HCT116 (cell line): ENCODE results near the gene FAM120A. TPM values are rescaled to one million over a fixed set of nuclear protein-coding genes. Genes with fewer than 3 reads are reported as not detected.

Experiments used
- ATAC-seq: fragments of 200-7000 bp; cut with Tn5 transposase; 2 replicates; pipeline ENCODE4 v1.9.1; 2020; ENCODE audit warnings: mild to moderate bottlenecking, moderate library complexity
- BruUV-seq: library from RNA; stranded (reverse); fragments of 400-500 nt; replicated peaks from 2 replicates; lab custom pipeline; 2021; lab: Mats Ljungman, UMichigan
- CTCF ChIA-PET: fragments of 300-600 bp; sonication (Branson Sonifier 250); formaldehyde crosslinking; loops from one replicate; lab custom pipeline; 2021; ENCODE audit warnings: antibody characterized with exemption; lab: Charles Lee
- POLR2A ChIA-PET: fragments of 300-600, 350-600 bp; sonication (Branson Sonifier 250); formaldehyde crosslinking; loops from one replicate; lab custom pipeline; 2021; ENCODE audit warnings: antibody characterized with exemption; lab: Charles Lee
- RAD21 ChIA-PET, 2 experiments: fragments of 300-600 bp; sonication (Branson Sonifier 250); formaldehyde crosslinking; loops; one replicate each; lab custom pipeline; 2023; ENCODE audit warnings: low total read pairs in 2 of 2; ENCODE audit not compliant: uncharacterized antibody in 2 of 2, unreplicated experiment in 2 of 2, low non-redundant PET in 1 of 2; lab: Charles Lee
- DNase-seq: peaks from one replicate; pipeline ENCODE4 v3.0.0-alpha.2; 2010; ENCODE audit warnings: low read depth, low spot score
- H2AFZ ChIP-seq: fragments of 200-600 bp; shearing (Covaris generic), sonication (generic); 2 replicates; pipeline ENCODE4 v1.6.1; 2017; ENCODE audit warnings: low read depth, mixed run types, mixed read lengths, antibody characterized with exemption, low read length; ENCODE audit not compliant: poor library complexity, severe bottlenecking
- H3K27ac ChIP-seq: 2 replicates; pipeline ENCODE4 v1.5.1; 2012; ENCODE audit warnings: low read depth, low read length
- H3K27me3 ChIP-seq: fragments of 200-600 bp; sonication (generic); 2 replicates; pipeline ENCODE4 v1.6.1; 2016; ENCODE audit warnings: mixed run types, low read length, mixed read lengths; ENCODE audit not compliant: insufficient read depth
- H3K36me3 ChIP-seq, 2 experiments: fragments of 200-500 bp in 1 of 2; fragments of 200-600 bp in 1 of 2; sonication (Bioruptor generic) in 1 of 2; sonication (generic) in 1 of 2; 2 replicates each; pipeline versions ENCODE4 v1.5.1 to v1.6.1; 2014 to 2016; ENCODE audit warnings: low read length in 2 of 2, inconsistent platforms in 1 of 2, mixed read lengths in 1 of 2, mixed run types in 1 of 2; ENCODE audit not compliant: insufficient read depth in 2 of 2, control insufficient read depth in 1 of 2
- H3K4me1 ChIP-seq, 2 experiments: fragments of 200-600 bp in 1 of 2; sonication (generic) in 1 of 2; 2 replicates each; pipeline versions ENCODE4 v1.5.1 to v1.6.1; 2012 to 2017; ENCODE audit warnings: low read length in 2 of 2, inconsistent platforms in 1 of 2, mild to moderate bottlenecking in 1 of 2, mixed read lengths in 1 of 2, mixed run types in 1 of 2, moderate library complexity in 1 of 2; ENCODE audit not compliant: insufficient read depth in 2 of 2, control insufficient read depth in 1 of 2
- H3K4me2 ChIP-seq: fragments of 200-600 bp; sonication (generic); 2 replicates; pipeline ENCODE4 v1.6.1; 2017; ENCODE audit warnings: mixed run types, low read length, mixed read lengths
- H3K4me3 ChIP-seq, 2 experiments: fragments of 200-600 bp in 1 of 2; sonication (generic) in 1 of 2; replicated peaks in 1 of 2; 2 replicates each; pipeline ENCODE4 v1.5.1; 2011 to 2016; ENCODE audit warnings: low read length in 2 of 2, control low read depth in 1 of 2, low read depth in 1 of 2, mild to moderate bottlenecking in 1 of 2, mixed read lengths in 1 of 2, mixed run types in 1 of 2
- H3K79me2 ChIP-seq: fragments of 200-600 bp; sonication (generic); 2 replicates; pipeline ENCODE4 v1.6.1; 2017; ENCODE audit warnings: mild to moderate bottlenecking, mixed run types, low read length, moderate library complexity, mixed read lengths; ENCODE audit not compliant: insufficient read depth
- H3K9ac ChIP-seq: fragments of 200-600 bp; sonication (generic); 2 replicates; pipeline ENCODE4 v1.6.1; 2016; ENCODE audit warnings: low read length, mixed read lengths
- H3K9me2 ChIP-seq: fragments of 200-600 bp; sonication (generic), shearing (Covaris generic); 2 replicates; pipeline ENCODE4 v1.6.1; 2017; ENCODE audit warnings: mixed run types, mild to moderate bottlenecking, moderate library complexity; ENCODE audit not compliant: insufficient read depth
- H3K9me3 ChIP-seq, 2 experiments: fragments of 200-500 bp in 1 of 2; fragments of 200-600 bp in 1 of 2; sonication (Bioruptor generic) in 1 of 2; sonication (generic) in 1 of 2; 2 replicates each; pipeline ENCODE4 v1.6.1; 2014 to 2017; ENCODE audit warnings: low read length in 2 of 2, mixed read lengths in 2 of 2, inconsistent platforms in 1 of 2, low read depth in 1 of 2, mild to moderate bottlenecking in 1 of 2, mixed run types in 1 of 2, moderate library complexity in 1 of 2; ENCODE audit not compliant: control insufficient read depth in 1 of 2, insufficient read depth in 1 of 2
- H4K20me1 ChIP-seq: fragments of 200-600 bp; sonication (generic), shearing (Covaris generic); 2 replicates; pipeline ENCODE4 v1.6.1; 2017; ENCODE audit warnings: mixed run types, mild to moderate bottlenecking, moderate library complexity; ENCODE audit not compliant: insufficient read depth
- ATF3 ChIP-seq: IDR thresholded peaks from 2 replicates; pipeline ENCODE4 v1.6.1; 2012
- CBX3 ChIP-seq: IDR thresholded peaks from 2 replicates; pipeline ENCODE4 v1.6.1; 2012; ENCODE audit warnings: low read depth
- ELF1 ChIP-seq: IDR thresholded peaks from 2 replicates; pipeline ENCODE4 v1.6.1; 2012; ENCODE audit warnings: low read depth, borderline replicate concordance
- EZH2phosphoT487 ChIP-seq: fragments of 200-600 bp; IDR thresholded peaks from 2 replicates; pipeline ENCODE4 v1.6.1; 2018; ENCODE audit warnings: antibody characterized with exemption, borderline replicate concordance
- POLR2AphosphoS5 ChIP-seq: IDR thresholded peaks from 2 replicates; pipeline ENCODE4 v1.6.1; 2011; ENCODE audit warnings: mild to moderate bottlenecking, low read depth, low read length, moderate library complexity
- REST ChIP-seq: IDR thresholded peaks from 2 replicates; pipeline ENCODE4 v1.6.1; 2012; ENCODE audit warnings: low read depth
- ZFX ChIP-seq: fragments of 450-650 bp; IDR thresholded peaks from 2 replicates; pipeline ENCODE4 v1.6.1; 2017
- ZNF274 ChIP-seq: fragments of 200-500 bp; sonication (Bioruptor generic); IDR thresholded peaks from 2 replicates; pipeline ENCODE4 v1.6.1; 2014; ENCODE audit warnings: mild to moderate bottlenecking, low read depth, low read length, inconsistent platforms
- intact Hi-C: fragments of 100-400 bp; cut with micrococcal nuclease; formaldehyde crosslinking; loops from 2 replicates; pipeline ENCODE4 v1.10.0; 2022
- total RNA-seq: library from RNA; stranded (reverse); gene quantifications from one replicate; pipeline ENCODE4 v1.2.1, GENCODE V29; 2021; ENCODE audit not compliant: unreplicated experiment
- TF ChIP-seq, protein P1 (sequence below), 3 experiments: fragments of 200-600 bp in 1 of 3; sonication (generic) in 1 of 3; IDR thresholded peaks in 2 of 3; conservative IDR thresholded peaks in 1 of 3; 2 replicates each; pipeline ENCODE4 v1.5.1; 2012 to 2017; ENCODE audit warnings: low read depth in 2 of 3, low read length in 2 of 3, antibody characterized with exemption in 1 of 3, borderline replicate concordance in 1 of 3, control low read depth in 1 of 3, mild to moderate bottlenecking in 1 of 3, mixed read lengths in 1 of 3, mixed run types in 1 of 3, moderate library complexity in 1 of 3; ENCODE audit not compliant: insufficient read depth in 1 of 3

FAM120A gene
- total RNA-seq, 1 experiment from 2014 or later = 122 TPM

DNA sequence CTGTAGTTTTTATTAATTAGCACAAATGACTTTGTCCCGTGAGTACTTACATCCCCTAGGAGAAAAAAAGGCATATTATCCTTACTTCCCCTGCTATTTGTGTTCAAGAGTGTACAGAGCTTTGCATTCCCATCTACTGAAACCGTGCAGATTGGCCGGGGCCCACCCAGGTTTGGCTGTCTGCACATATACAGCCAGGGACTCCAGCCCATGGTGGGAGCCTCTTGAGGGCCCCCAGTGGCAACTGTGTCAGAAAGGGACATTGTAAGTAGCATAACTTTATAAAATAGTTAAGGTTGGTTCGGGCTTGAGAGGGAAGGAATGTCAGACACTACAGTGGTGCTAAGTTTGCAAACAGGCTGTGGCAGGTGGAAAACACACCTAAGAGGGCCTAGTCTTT, 149.6 kb downstream of the FAM120A start:
- no peak overlapping the region for H3K4me3 ChIP-seq
- ChIA-PET POLR2A (no interaction called here), RAD21 (no interaction called here), CTCF (no interaction called here)
- no peaks in the 10 kb centered on the region for H3K9me3 ChIP-seq
- no TSS peak for BruUV-seq
- no peaks in the 10 kb centered on the region for H3K36me3 ChIP-seq
- H3K4me1 ChIP-seq = peaks cover 6 to 10% of the 10 kb centered on the region in 2 experiments; a peak in 1 of 4 replicates
- no peaks in the 10 kb centered on the region for H3K9me2 ChIP-seq
- H4K20me1 ChIP-seq = no peaks in the 10 kb centered on the region
- intact Hi-C loops = no loop called here
- peaks cover 3% of the 10 kb centered on the region; the same call in 1 of the 2 replicates for H3K79me2 ChIP-seq
- H3K27ac ChIP-seq = no peak overlapping the region
- ATAC-seq (no peak), DNase-seq (no peak)
- no peaks in the 10 kb centered on the region for H3K27me3 ChIP-seq
- TF ChIP-seq ELF1 (no peak), ZNF274 (no peak), CBX3 (no peak), EZH2phosphoT487 (no peak)
- TF ChIP-seq, protein P1, sequence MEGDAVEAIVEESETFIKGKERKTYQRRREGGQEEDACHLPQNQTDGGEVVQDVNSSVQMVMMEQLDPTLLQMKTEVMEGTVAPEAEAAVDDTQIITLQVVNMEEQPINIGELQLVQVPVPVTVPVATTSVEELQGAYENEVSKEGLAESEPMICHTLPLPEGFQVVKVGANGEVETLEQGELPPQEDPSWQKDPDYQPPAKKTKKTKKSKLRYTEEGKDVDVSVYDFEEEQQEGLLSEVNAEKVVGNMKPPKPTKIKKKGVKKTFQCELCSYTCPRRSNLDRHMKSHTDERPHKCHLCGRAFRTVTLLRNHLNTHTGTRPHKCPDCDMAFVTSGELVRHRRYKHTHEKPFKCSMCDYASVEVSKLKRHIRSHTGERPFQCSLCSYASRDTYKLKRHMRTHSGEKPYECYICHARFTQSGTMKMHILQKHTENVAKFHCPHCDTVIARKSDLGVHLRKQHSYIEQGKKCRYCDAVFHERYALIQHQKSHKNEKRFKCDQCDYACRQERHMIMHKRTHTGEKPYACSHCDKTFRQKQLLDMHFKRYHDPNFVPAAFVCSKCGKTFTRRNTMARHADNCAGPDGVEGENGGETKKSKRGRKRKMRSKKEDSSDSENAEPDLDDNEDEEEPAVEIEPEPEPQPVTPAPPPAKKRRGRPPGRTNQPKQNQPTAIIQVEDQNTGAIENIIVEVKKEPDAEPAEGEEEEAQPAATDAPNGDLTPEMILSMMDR (IDR thresholded peaks at IDR 0.05 in 2 of 3, conservative IDR thresholded peaks at IDR 0.05 in 1 of 3; ENCODE audit: borderline replicate concordance in 1 of 3, insufficient read depth in 1 of 3, low read depth in 2 of 3, low read length in 2 of 3) = no peak
- no peak overlapping the region for H2AFZ ChIP-seq
- H3K9ac ChIP-seq = no peak overlapping the region
- H3K4me2 ChIP-seq = no peak overlapping the region

- intact Hi-C loops = no loop called here
- ATAC-seq (no peak), DNase-seq (no peak)
- POLR2A ChIA-PET = no interaction called here
- no peak overlapping the region for H3K4me2 ChIP-seq
- RAD21 ChIA-PET = no interaction called here
- no peaks in the 10 kb centered on the region for H3K9me3 ChIP-seq
- H3K9me2 ChIP-seq = no peaks in the 10 kb centered on the region
- H3K27ac ChIP-seq = no peak overlapping the region
- H3K4me3 ChIP-seq = no peak overlapping the region
- no peaks in the 10 kb centered on the region for H3K36me3 ChIP-seq
- H3K79me2 ChIP-seq = peaks cover 3% of the 10 kb centered on the region; the same call in 1 of the 2 replicates
- no peaks in the 10 kb centered on the region for H3K27me3 ChIP-seq
- BruUV-seq = no TSS peak
- CTCF ChIA-PET = no interaction called here
- H2AFZ ChIP-seq = no peak overlapping the region
- no peaks in the 10 kb centered on the region for H4K20me1 ChIP-seq
- peaks cover 6 to 10% of the 10 kb centered on the region in 2 experiments; a peak in 1 of 4 replicates for H3K4me1 ChIP-seq
- H3K9ac ChIP-seq = no peak overlapping the region
- no peak for TF ChIP-seq ATF3
- TF ChIP-seq REST = no peak
- no peak for TF ChIP-seq ZFX
- TF ChIP-seq, protein P1 (IDR thresholded peaks at IDR 0.05 in 2 of 3, conservative IDR thresholded peaks at IDR 0.05 in 1 of 3; ENCODE audit: borderline replicate concordance in 1 of 3, insufficient read depth in 1 of 3, low read depth in 2 of 3, low read length in 2 of 3) = no peak
- no peak for TF ChIP-seq POLR2AphosphoS5
Observed at GRCh38 chr9:93601666-93602065, 150.2 kb downstream of the FAM120A start.
